Measurements from ENCODE around the gene ZNF786. TPM values are rescaled to one million over a fixed set of nuclear protein-coding genes. Genes with fewer than 3 reads are reported as not detected.

The ZNF786 gene
- total RNA-seq, 1 donor, result 6.5 TPM

- peaks cover 26% of the 10 kb centered on the region for H3K36me3 ChIP-seq (ENCODE audit: insufficient read depth, low read length)
These were observed 16.2 kb downstream of the ZNF786 start for GRCh38 chr7:149074116-149074885.

GRCh38 chr7:149072438-149072775 lies 18.1 kb downstream of the ZNF786 start:
- no peaks in the 10 kb centered on the region for H4K20me1 ChIP-seq (ENCODE audit: insufficient read depth, low read length)
- H3K79me2 ChIP-seq (ENCODE audit: insufficient read depth, low read length), result no peaks in the 10 kb centered on the region
- no peak overlapping the region for H3K4me2 ChIP-seq (ENCODE audit: insufficient read depth, low read length)

More at GRCh38 chr7:149074116-149074885, 16.2 kb downstream of the ZNF786 start:
- Histone ChIP-seq H3K27ac (ENCODE audit: low read depth, low read length) (no peak overlapping the region), H3K4me3 (ENCODE audit: insufficient read depth, low read length) (no peak overlapping the region), H3K9me3 (ENCODE audit: low read depth, low read length) (no peaks in the 10 kb centered on the region), H3K4me1 (ENCODE audit: insufficient read depth, low read length) (no peaks in the 10 kb centered on the region), H3K4me2 (ENCODE audit: insufficient read depth, low read length) (no peak overlapping the region), H3K79me2 (ENCODE audit: insufficient read depth, low read length) (no peaks in the 10 kb centered on the region), H2AFZ (ENCODE audit: low read length) (no peak overlapping the region), H3K27me3 (ENCODE audit: insufficient read depth, low read length) (no peaks in the 10 kb centered on the region), H4K20me1 (ENCODE audit: insufficient read depth, low read length) (no peaks in the 10 kb centered on the region)
- no peak for DNase-seq (ENCODE audit: insufficient read length, low spot score, missing footprints)
- no peak for TF ChIP-seq CTCF (IDR thresholded peaks at IDR 0.05; ENCODE audit: extremely low read depth, low read depth, low read length)

GRCh38 chr7:149071641-149072437 lies 18.7 kb downstream of the ZNF786 start:
- no peak for DNase-seq (ENCODE audit: insufficient read length, low spot score, missing footprints)
- Histone ChIP-seq H3K4me1 (ENCODE audit: insufficient read depth, low read length) (no peaks in the 10 kb centered on the region), H3K4me3 (ENCODE audit: insufficient read depth, low read length) (no peak overlapping the region), H3K9me3 (ENCODE audit: low read depth, low read length) (no peaks in the 10 kb centered on the region), H4K20me1 (ENCODE audit: insufficient read depth, low read length) (no peaks in the 10 kb centered on the region), H3K27ac (ENCODE audit: low read depth, low read length) (no peak overlapping the region), H2AFZ (ENCODE audit: low read length) (no peak overlapping the region), H3K4me2 (ENCODE audit: insufficient read depth, low read length) (no peak overlapping the region), H3K79me2 (ENCODE audit: insufficient read depth, low read length) (no peaks in the 10 kb centered on the region), H3K27me3 (ENCODE audit: insufficient read depth, low read length) (no peaks in the 10 kb centered on the region), H3K36me3 (ENCODE audit: insufficient read depth, low read length) (peaks cover 26% of the 10 kb centered on the region)
- no peak for TF ChIP-seq CTCF (IDR thresholded peaks at IDR 0.05; ENCODE audit: extremely low read depth, low read depth, low read length)

More at GRCh38 chr7:149072438-149072775, 18.1 kb downstream of the ZNF786 start:
- H3K27ac ChIP-seq (ENCODE audit: low read depth, low read length), result no peak overlapping the region
- no peaks in the 10 kb centered on the region for H3K9me3 ChIP-seq (ENCODE audit: low read depth, low read length)
- H3K4me3 ChIP-seq (ENCODE audit: insufficient read depth, low read length), result no peak overlapping the region
- no peaks in the 10 kb centered on the region for H3K27me3 ChIP-seq (ENCODE audit: insufficient read depth, low read length)
- no peaks in the 10 kb centered on the region for H3K4me1 ChIP-seq (ENCODE audit: insufficient read depth, low read length)
- H2AFZ ChIP-seq (ENCODE audit: low read length), result no peak overlapping the region
- peaks cover 26% of the 10 kb centered on the region for H3K36me3 ChIP-seq (ENCODE audit: insufficient read depth, low read length)
- TF ChIP-seq CTCF (IDR thresholded peaks at IDR 0.05; ENCODE audit: extremely low read depth, low read depth, low read length), result no peak
- no peak for DNase-seq (ENCODE audit: insufficient read length, low spot score, missing footprints)

GRCh38 chr7:149071182-149071635 lies 19.3 kb downstream of the ZNF786 start:
- Histone ChIP-seq H2AFZ (ENCODE audit: low read length) (no peak overlapping the region), H3K9me3 (ENCODE audit: low read depth, low read length) (no peaks in the 10 kb centered on the region), H3K27me3 (ENCODE audit: insufficient read depth, low read length) (no peaks in the 10 kb centered on the region), H3K36me3 (ENCODE audit: insufficient read depth, low read length) (peaks cover 26% of the 10 kb centered on the region), H3K27ac (ENCODE audit: low read depth, low read length) (no peak overlapping the region), H3K4me2 (ENCODE audit: insufficient read depth, low read length) (no peak overlapping the region), H3K79me2 (ENCODE audit: insufficient read depth, low read length) (no peaks in the 10 kb centered on the region), H3K4me1 (ENCODE audit: insufficient read depth, low read length) (no peaks in the 10 kb centered on the region), H4K20me1 (ENCODE audit: insufficient read depth, low read length) (no peaks in the 10 kb centered on the region), H3K4me3 (ENCODE audit: insufficient read depth, low read length) (no peak overlapping the region)
- DNase-seq (ENCODE audit: insufficient read length, low spot score, missing footprints), result no peak
- no peak for TF ChIP-seq CTCF (IDR thresholded peaks at IDR 0.05; ENCODE audit: extremely low read depth, low read depth, low read length)
